Common myeloid progenitor, CD34-positive (primary cell): Measurements from ENCODE around the gene PIM1.
A peak's percentile ranks its signal among the peaks of the same experiment; 100 is the strongest.

ENCODE experiments used
- CTCF ChIA-PET: fragments of 350-600 bp; sonication (Branson Sonifier 250); formaldehyde crosslinking; loops from one replicate; lab custom pipeline; 2021; ENCODE audit warnings: antibody characterized with exemption; lab: Charles Lee
- POLR2A ChIA-PET: fragments of 350-600 bp; sonication (Branson Sonifier 250); formaldehyde crosslinking; loops from one replicate; lab custom pipeline; 2021; ENCODE audit warnings: antibody characterized with exemption; lab: Charles Lee
- DNase-seq, 3 donors: peaks; one replicate each; pipeline versions ENCODE4 v3.0.0 to v3.0.0-alpha.2; 2013
- H3K27ac ChIP-seq, 2 experiments: 1 replicate in 1 of 2; 2 replicates in 1 of 2; pipeline ENCODE4 v1.7.0; 2013; ENCODE audit warnings: inconsistent platforms in 2 of 2, low read length in 2 of 2, mild to moderate bottlenecking in 2 of 2, low read depth in 1 of 2, moderate library complexity in 1 of 2; ENCODE audit not compliant: severe bottlenecking in 2 of 2, insufficient read depth in 1 of 2, poor library complexity in 1 of 2
- H3K27me3 ChIP-seq, 5 experiments: replicated peaks in 2 of 5; 1 replicate in 3 of 5; 2 replicates in 2 of 5; pipeline versions ENCODE4 v1.6.1 to v1.7.0; 2013; ENCODE audit warnings: low read length in 4 of 5, mild to moderate bottlenecking in 2 of 5, moderate library complexity in 2 of 5, inconsistent platforms in 1 of 5; ENCODE audit not compliant: insufficient read depth in 5 of 5, control insufficient read depth in 4 of 5
- H3K36me3 ChIP-seq, 4 experiments: 1 replicate in 2 of 4; 2 replicates in 2 of 4; pipeline versions ENCODE4 v1.6.1 to v1.7.0; 2013; ENCODE audit warnings: low read length in 3 of 4, control low read depth in 1 of 4, mild to moderate bottlenecking in 1 of 4; ENCODE audit not compliant: control insufficient read depth in 4 of 4, insufficient read depth in 4 of 4
- H3K4me1 ChIP-seq, 4 experiments: 1 replicate in 3 of 4; 2 replicates in 1 of 4; pipeline versions ENCODE4 v1.6.1 to v1.7.1; 2013; ENCODE audit warnings: low read length in 3 of 4, mild to moderate bottlenecking in 3 of 4, control low read depth in 1 of 4, inconsistent platforms in 1 of 4, moderate library complexity in 1 of 4; ENCODE audit not compliant: control insufficient read depth in 4 of 4, insufficient read depth in 4 of 4; ENCODE audit errors: control extremely low read depth in 1 of 4
- H3K4me3 ChIP-seq, 7 experiments: 1 replicate in 4 of 7; 2 replicates in 3 of 7; pipeline versions ENCODE4 v1.5.1 to v1.7.0; 2013; ENCODE audit warnings: mild to moderate bottlenecking in 7 of 7, low read length in 6 of 7, moderate library complexity in 6 of 7, inconsistent platforms in 2 of 7, low read depth in 2 of 7, control low read depth in 1 of 7; ENCODE audit not compliant: insufficient read depth in 4 of 7, control insufficient read depth in 1 of 7; ENCODE audit errors: extremely low read depth in 1 of 7
- H3K9me3 ChIP-seq, 5 experiments: 1 replicate in 4 of 5; 2 replicates in 1 of 5; pipeline versions ENCODE4 v1.6.1 to v1.7.1; 2013; ENCODE audit warnings: low read length in 4 of 5, mild to moderate bottlenecking in 2 of 5, inconsistent platforms in 1 of 5, low read depth in 1 of 5, moderate library complexity in 1 of 5; ENCODE audit not compliant: control insufficient read depth in 4 of 5, insufficient read depth in 2 of 5; ENCODE audit errors: control extremely low read depth in 1 of 5
- WGBS: methylation state at CpG from one replicate; pipeline ENCODE4 v1.1.5; 2013; ENCODE audit not compliant: insufficient coverage; 5-methylcytosine and 5-hydroxymethylcytosine counted together

Gene PIM1

DNA sequence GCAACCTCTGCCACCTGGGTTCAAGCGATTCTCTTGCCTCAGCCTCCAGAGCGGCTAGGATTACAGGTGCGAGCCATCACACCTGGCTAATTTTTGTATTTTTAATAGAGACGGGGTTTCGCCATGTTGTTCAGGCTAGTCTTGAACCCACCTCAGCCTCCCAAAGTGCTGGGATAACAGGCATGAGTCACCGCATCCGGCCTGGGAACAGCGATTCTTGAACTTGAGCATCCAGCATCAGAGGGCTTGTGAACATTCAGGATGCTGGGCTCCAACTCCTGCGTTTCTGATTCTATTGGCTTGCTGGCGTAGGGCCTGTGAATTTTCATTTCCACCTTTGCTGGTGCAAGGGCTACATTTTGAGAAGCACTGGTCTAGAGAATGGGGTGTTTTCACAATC lies 24.5 kb upstream of the PIM1 start:
- ChIA-PET CTCF (interaction anchor here (1.0 to 1.5 kb wide), 3 partner anchors 14 to 164 kb away, joined by 3 to 4 read pairs (median 4); no protein-coding TSS in a partner anchor), POLR2A (no interaction called here)
- H3K27ac ChIP-seq, result no peak overlapping the region
- WGBS, result 100% methylated on average over 10 of the region's 10 CpGs
- no peaks in the 10 kb centered on the region for H3K27me3 ChIP-seq
- H3K4me1 ChIP-seq, result peaks cover 0 to 20% (median 1%) of the 10 kb centered on the region in 4 experiments
- no peak for DNase-seq
- no peaks in the 10 kb centered on the region for H3K9me3 ChIP-seq
- no peak overlapping the region for H3K4me3 ChIP-seq
- H3K36me3 ChIP-seq, result no peaks in the 10 kb centered on the region

- Histone ChIP-seq H3K36me3 (no peaks in the 10 kb centered on the region), H3K4me1 (peaks cover 0 to 11% (median 0%) of the 10 kb centered on the region in 4 experiments), H3K27ac (no peak overlapping the region), H3K27me3 (no peaks in the 10 kb centered on the region), H3K4me3 (no peak overlapping the region), H3K9me3 (no peaks in the 10 kb centered on the region)
- DNase-seq, result no peak
- ChIA-PET POLR2A (interaction anchor here (0.7 kb wide), 1 partner anchor 229 kb away, joined by 3 read pairs; no protein-coding TSS in a partner anchor), CTCF (interaction anchor here (0.7 kb wide), 1 partner anchor 699 kb away, joined by 3 read pairs; no protein-coding TSS in a partner anchor)
- WGBS, result 98% methylated on average over 4 of the region's 7 CpGs
Measured at GRCh38 chr6:37146735-37147157, 23.2 kb upstream of the PIM1 start.

DNA sequence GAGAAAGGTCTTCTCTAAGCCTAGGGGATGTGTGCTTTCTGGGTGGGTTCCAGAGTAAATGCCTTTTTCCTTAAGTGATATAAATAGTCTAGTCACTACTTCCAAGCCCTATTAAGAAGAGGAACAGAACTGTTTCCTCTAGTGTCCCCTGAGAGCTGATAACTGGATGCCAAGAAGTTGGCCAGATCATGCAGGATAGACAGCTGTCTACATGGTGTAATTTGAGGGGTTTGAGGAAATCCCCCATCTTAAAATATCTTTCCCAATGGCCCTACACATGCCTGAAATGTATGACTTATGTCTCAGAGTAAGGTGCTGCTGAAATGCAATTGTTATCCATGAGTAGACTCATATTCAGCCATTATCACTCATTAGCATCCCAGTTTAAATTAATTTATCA lies 20.2 kb upstream of the PIM1 start:
- CTCF ChIA-PET, result no interaction called here
- DNase-seq, result no peak
- POLR2A ChIA-PET, result no interaction called here

GRCh38 chr6:37150314-37150713 lies 19.6 kb upstream of the PIM1 start:
- DNase-seq, result no peak
- H3K27me3 ChIP-seq, result no peaks in the 10 kb centered on the region
- no peaks in the 10 kb centered on the region for H3K36me3 ChIP-seq
- POLR2A ChIA-PET, result no interaction called here
- H3K9me3 ChIP-seq, result no peaks in the 10 kb centered on the region
- H3K4me1 ChIP-seq, result peaks cover 0 to 12% (median 0%) of the 10 kb centered on the region in 4 experiments
- CTCF ChIA-PET, result no interaction called here
- H3K27ac ChIP-seq, result no peak overlapping the region
- H3K4me3 ChIP-seq, result no peak overlapping the region
- no CpG with 5 or more reads among the region's 3 CpGs for WGBS

More for the DNA sequence above, 20.2 kb upstream of the PIM1 start:
- Histone ChIP-seq H3K36me3 (no peaks in the 10 kb centered on the region), H3K27ac (no peak overlapping the region), H3K4me1 (peaks cover 0 to 9% (median 0%) of the 10 kb centered on the region in 4 experiments), H3K9me3 (no peaks in the 10 kb centered on the region), H3K4me3 (no peak overlapping the region), H3K27me3 (no peaks in the 10 kb centered on the region)

DNA sequence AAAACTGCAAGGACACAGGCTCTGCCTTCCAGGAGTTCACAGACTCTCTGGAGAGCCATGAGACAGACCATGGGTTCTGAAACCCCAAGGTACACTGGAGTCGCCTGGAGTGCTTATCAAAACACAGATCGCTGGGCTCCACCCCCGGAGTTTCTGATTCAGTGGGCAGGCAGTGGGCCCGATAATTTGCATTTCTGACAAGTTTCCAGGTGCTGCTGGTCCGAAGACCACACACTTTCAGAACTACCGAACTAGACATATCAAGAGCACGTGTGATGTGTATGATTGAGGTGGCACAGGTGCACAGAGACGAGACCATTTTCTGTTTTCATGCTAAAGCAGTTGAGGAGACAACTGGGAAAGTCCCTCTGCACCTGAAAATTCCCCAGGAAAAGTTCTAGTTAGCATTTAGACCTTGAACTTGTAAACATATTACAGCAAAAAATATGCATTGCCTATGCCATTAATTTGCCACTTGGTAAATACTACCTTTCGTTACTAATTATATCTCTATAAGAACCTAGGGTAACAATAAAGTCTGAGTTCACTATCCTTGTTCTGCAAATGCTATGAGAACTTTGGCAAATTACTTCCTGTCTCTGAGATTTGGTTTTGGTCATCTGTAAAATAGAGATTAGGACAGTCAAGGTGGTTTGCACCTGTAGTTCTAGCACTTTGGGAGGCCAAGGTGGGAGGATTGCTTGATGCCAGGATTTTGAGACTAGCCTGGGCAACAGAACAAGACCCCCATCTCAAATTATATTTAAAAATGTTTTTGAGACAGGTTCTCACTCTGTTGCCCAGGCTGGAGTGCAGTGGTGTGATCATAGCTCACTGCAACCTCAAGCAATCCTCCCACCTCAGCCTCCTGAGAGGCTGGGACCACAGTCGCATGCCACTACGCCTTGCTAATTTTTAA lies 14.3 kb upstream of the PIM1 start:
- H3K36me3 ChIP-seq, result no peaks in the 10 kb centered on the region
- DNase-seq, result peak in 1 of 3 donors; percentile 19
- no peaks in the 10 kb centered on the region for H3K27me3 ChIP-seq
- no peak overlapping the region for H3K27ac ChIP-seq
- CTCF ChIA-PET, result interaction anchor here (0.7 to 27.8 kb wide), 4 partner anchors 8 to 138 kb away, joined by 3 to 415 read pairs (median 4); no protein-coding TSS in a partner anchor
- H3K9me3 ChIP-seq, result no peaks in the 10 kb centered on the region
- H3K4me3 ChIP-seq, result no peak overlapping the region
- WGBS, result 88% methylated on average over 6 of the region's 11 CpGs
- POLR2A ChIA-PET, result no interaction called here
- peaks cover under 1 to 11% (median 4%) of the 10 kb centered on the region in 4 experiments for H3K4me1 ChIP-seq

DNA sequence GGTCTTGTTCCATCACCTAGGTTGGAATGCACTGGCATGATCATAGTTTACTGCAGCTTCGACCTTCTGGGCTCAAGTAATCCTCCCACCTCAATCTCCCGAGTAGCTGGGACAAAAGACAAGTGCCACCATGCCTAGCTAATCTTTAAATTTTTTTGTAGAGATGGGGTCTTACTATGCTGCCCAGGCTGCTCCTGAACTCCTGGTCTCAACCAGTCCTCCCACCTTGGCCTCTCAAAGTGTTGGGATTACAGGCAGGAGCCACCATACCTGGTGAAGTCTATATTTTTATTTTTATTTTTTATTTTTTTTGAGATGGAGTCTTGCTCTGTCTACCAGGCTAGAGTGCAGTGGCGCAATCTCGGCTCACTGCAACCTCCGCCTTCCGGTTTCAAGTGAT lies 11.4 kb upstream of the PIM1 start:
- WGBS, result 100% methylated on average over 4 of the region's 6 CpGs
- Histone ChIP-seq H3K4me1 (peaks cover 3 to 18% (median 9%) of the 10 kb centered on the region in 4 experiments), H3K4me3 (no peak overlapping the region), H3K9me3 (no peaks in the 10 kb centered on the region), H3K36me3 (no peaks in the 10 kb centered on the region), H3K27me3 (no peaks in the 10 kb centered on the region), H3K27ac (no peak overlapping the region)
- CTCF ChIA-PET, result interaction anchor here (0.6 to 27.8 kb wide), 5 partner anchors 9 to 105 kb away, joined by 3 to 415 read pairs (median 3); no protein-coding TSS in a partner anchor
- no peak for DNase-seq
- POLR2A ChIA-PET, result no interaction called here
